Measurements from ENCODE around the gene GSX2.

GRCh38 chr4:54062392-54062791 lies 37.6 kb upstream of the GSX2 start:
- TF ChIP-seq, protein P1, sequence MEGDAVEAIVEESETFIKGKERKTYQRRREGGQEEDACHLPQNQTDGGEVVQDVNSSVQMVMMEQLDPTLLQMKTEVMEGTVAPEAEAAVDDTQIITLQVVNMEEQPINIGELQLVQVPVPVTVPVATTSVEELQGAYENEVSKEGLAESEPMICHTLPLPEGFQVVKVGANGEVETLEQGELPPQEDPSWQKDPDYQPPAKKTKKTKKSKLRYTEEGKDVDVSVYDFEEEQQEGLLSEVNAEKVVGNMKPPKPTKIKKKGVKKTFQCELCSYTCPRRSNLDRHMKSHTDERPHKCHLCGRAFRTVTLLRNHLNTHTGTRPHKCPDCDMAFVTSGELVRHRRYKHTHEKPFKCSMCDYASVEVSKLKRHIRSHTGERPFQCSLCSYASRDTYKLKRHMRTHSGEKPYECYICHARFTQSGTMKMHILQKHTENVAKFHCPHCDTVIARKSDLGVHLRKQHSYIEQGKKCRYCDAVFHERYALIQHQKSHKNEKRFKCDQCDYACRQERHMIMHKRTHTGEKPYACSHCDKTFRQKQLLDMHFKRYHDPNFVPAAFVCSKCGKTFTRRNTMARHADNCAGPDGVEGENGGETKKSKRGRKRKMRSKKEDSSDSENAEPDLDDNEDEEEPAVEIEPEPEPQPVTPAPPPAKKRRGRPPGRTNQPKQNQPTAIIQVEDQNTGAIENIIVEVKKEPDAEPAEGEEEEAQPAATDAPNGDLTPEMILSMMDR (IDR thresholded peaks at IDR 0.05 in 8 of 11, conservative IDR thresholded peaks at IDR 0.05 in 3 of 11), result no peak
- TF ChIP-seq POLR2A (IDR thresholded peaks at IDR 0.05), result no peak
